Measurements from ENCODE around the gene ATP6V1C2. TPM values are rescaled to one million over a fixed set of nuclear protein-coding genes. Genes with fewer than 3 reads are reported as not detected.

ATP6V1C2 gene
- polyA plus RNA-seq, 4 donors, result 5.5 to 8.0 (median 7.3) TPM

DNA sequence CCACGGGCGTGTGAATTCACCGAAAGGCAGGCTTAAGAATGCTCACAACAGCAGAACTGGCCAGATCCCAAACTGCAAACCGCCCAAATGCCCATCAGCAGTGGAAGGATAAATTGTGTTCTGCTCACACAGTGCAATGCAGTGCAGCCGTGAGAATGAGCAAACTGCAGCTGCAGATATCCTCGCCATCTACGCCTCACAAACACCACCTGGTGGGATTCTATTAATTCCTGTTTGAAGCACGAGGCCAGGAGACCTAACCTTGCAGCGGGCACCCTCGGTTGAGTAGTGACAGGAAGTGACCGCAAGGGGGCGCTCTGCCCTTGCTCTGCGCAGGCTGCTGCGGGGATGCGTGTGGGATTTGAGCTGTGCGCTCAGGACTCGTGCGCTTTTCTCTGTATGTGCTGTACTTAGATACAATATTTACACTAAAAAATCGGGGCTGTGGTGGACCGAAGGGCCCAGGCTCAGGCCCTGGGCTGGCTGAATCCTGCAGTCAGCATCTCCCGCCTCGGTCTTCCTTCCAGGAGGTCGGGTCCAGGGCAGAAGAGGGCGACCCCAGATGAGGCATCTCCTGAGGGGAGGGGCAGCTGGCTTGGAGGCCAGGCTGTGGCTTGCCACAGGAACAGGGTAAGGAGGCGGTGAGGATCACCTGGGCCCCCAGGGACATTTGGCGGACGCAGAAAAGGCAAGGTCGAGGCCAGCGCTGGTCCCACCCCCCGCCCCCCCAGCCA lies 110.9 kb downstream of the ATP6V1C2 start:
- DNase-seq (ENCODE audit: low read depth in 4 of 4, low spot score in 3 of 4), result peak in 3 of 4 donors; percentile 61 to 83 (median 67)

DNA sequence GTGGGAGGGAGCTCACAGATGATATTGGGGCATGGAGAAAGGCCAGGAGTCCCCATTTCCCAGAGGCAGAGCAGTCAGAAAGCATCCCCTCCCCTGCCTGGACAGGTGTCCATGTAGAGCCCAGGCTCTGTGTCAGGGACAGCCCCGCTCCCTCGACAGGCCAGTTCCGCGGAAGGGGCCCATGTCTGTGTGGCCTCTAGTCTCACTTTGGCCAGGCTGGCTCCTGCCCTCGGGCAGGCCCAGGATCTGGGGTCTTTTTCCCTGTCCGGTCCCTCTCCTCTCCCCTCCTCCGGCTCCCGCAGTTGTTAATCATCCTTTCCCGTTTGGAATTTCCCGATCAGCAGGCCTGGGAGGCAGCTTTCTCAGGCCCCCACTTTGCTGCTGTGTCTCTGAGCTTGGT lies 111.6 kb downstream of the ATP6V1C2 start:
- no peak for DNase-seq (ENCODE audit: low read depth in 4 of 4, low spot score in 3 of 4)

DNA sequence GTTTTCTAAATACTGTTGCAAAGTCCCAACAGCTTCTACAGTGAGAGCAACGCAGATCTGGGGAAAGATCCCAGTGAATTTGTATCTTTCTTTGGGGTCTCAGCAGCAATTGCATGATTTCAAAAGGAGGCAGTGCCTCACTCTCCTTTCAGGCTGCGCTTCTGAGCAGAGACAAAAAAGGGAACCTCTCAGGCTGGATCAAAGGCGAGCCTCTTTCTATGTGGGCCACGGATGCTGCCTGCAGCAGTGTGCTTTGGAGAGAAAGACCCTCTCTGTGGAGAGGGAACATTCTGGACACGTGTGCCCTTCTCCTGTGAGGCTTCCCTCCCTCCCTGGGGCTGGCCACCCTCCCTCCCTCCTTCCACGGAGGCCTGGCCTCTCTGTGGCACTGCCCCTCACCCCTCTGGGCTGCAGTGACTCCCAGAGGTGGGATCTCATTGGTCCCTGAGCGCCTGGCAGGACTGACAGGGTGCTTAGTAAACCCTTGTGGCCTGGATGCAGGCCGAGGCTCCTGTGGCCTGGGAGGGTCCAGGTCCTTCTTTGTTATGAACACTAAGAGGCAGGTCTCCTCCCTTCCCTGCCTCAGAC lies 112.7 kb downstream of the ATP6V1C2 start:
- no peak for DNase-seq (ENCODE audit: low read depth in 4 of 4, low spot score in 3 of 4)

Other genes with a start within 250 kb of the ATP6V1C2 start
- 10 to 100 TPM; 27.8 to 33.3 (median 31.3) TPM for gene NOL10, start 31.7 kb upstream of the ATP6V1C2 start, polyA plus RNA-seq (ENCODE audit: insufficient read length in 4 of 4)
- 100 to 1,000 TPM; 356 to 400 (median 363) TPM for gene PDIA6, start 91.2 kb downstream of the ATP6V1C2 start, polyA plus RNA-seq (ENCODE audit: insufficient read length in 4 of 4)
- 1 to 10 TPM in 2 of 4 donors, under 1 TPM in 2; 0.79 to 1.5 (median 1.1) TPM for gene KCNF1, start 190.3 kb downstream of the ATP6V1C2 start, polyA plus RNA-seq (ENCODE audit: insufficient read length in 4 of 4)